DND-41 (cell line): Measurements from ENCODE around the gene CLK3.

Experiments
- ATAC-seq: fragments of 200-7000 bp; cut with Tn5 transposase; 3 replicates; pipeline ENCODE4 v1.9.1; 2021; ENCODE audit warnings: low read depth; ENCODE audit not compliant: insufficient read depth
- DNase-seq: peaks from one replicate; pipeline ENCODE4 v3.0.0-alpha.2; 2020
- H2AFZ ChIP-seq: 2 replicates; pipeline ENCODE4 v1.6.0; 2012; ENCODE audit warnings: low read depth, low read length
- H3K27ac ChIP-seq: 2 replicates; pipeline ENCODE4 v1.5.1; 2012; ENCODE audit warnings: low read length, inconsistent platforms
- H3K27me3 ChIP-seq: fragments of 200-600 bp; sonication (generic); 2 replicates; pipeline ENCODE4 v1.6.0; 2012; ENCODE audit warnings: low read length, mild to moderate bottlenecking, inconsistent platforms; ENCODE audit not compliant: insufficient read depth, poor library complexity
- H3K36me3 ChIP-seq: 2 replicates; pipeline ENCODE4 v1.5.1; 2012; ENCODE audit warnings: low read length, inconsistent platforms; ENCODE audit not compliant: insufficient read depth
- H3K4me1 ChIP-seq: 2 replicates; pipeline ENCODE4 v1.5.1; 2012; ENCODE audit warnings: mild to moderate bottlenecking, low read length; ENCODE audit not compliant: insufficient read depth
- H3K4me2 ChIP-seq: 2 replicates; pipeline ENCODE4 v1.6.0; 2012; ENCODE audit warnings: mild to moderate bottlenecking, moderate library complexity, low read length, inconsistent platforms; ENCODE audit not compliant: insufficient read depth
- H3K4me3 ChIP-seq, 2 experiments: fragments of 200-600 bp in 1 of 2; shearing (Covaris generic) in 1 of 2; 2 replicates each; pipeline ENCODE4 v1.5.1; 2012 to 2016; ENCODE audit warnings: inconsistent platforms in 2 of 2, low read length in 2 of 2, mild to moderate bottlenecking in 2 of 2, low read depth in 1 of 2, moderate library complexity in 1 of 2
- H3K79me2 ChIP-seq: 2 replicates; pipeline ENCODE4 v1.6.0; 2012; ENCODE audit warnings: low read length, inconsistent platforms; ENCODE audit not compliant: insufficient read depth
- H3K9ac ChIP-seq: 2 replicates; pipeline ENCODE4 v1.6.0; 2012; ENCODE audit warnings: low read depth, mild to moderate bottlenecking, inconsistent platforms, low read length, moderate library complexity
- H3K9me3 ChIP-seq: 2 replicates; pipeline ENCODE4 v1.5.1; 2012; ENCODE audit warnings: low read length, moderate library complexity, mild to moderate bottlenecking, inconsistent platforms; ENCODE audit not compliant: insufficient read depth, severe bottlenecking
- H4K20me1 ChIP-seq: 2 replicates; pipeline ENCODE4 v1.6.0; 2012; ENCODE audit warnings: low read length; ENCODE audit not compliant: insufficient read depth
- CTCF ChIP-seq: IDR thresholded peaks from 2 replicates; pipeline ENCODE4 v1.5.1; 2012; ENCODE audit warnings: borderline replicate concordance, low read length, moderate library complexity, mild to moderate bottlenecking; ENCODE audit not compliant: poor library complexity, severe bottlenecking; ENCODE audit errors: extremely low read depth
- EZH2 ChIP-seq: IDR thresholded peaks from 3 replicates; pipeline ENCODE4 v1.6.1; 2012; ENCODE audit warnings: borderline replicate concordance, low read depth, mild to moderate bottlenecking, moderate library complexity, low read length, inconsistent platforms; ENCODE audit not compliant: severe bottlenecking

CLK3 gene

DNA sequence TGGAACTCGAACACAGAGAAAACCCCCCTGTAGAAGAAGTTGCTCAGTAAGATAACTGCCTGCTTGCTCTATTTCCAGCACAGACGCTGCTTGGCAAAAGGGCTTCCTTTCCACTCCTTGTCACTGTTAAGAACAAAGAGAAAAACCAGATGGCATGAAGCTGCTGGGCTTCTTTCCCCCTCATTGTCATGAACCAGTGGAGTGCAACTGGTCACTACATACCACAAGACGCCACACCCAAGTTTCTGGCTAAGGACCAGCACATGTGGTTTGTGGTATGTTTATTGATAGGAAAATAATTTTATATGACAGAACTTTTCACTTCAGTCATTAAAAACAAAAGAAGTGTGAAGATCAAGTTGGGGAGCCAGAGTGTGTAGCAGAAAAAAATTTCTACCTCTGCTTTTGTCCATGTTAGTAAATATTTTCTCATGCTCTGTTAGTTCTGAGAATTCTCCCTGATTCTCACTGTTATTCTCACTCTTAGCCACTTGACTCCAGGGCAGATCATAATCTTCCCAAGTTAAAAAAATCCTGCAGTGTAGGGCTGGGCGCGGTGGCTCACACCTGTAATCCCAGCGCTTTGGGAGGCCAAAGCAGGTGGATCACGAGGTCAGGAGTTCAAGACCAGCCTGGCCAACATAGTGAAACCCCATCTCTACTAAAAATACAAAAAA lies 37.9 kb downstream of the CLK3 start:
- ATAC-seq = no peak
- DNase-seq = no peak
- Histone ChIP-seq H2AFZ (no peak overlapping the region), H3K4me3 (no peak overlapping the region), H3K27me3 (no peaks in the 10 kb centered on the region), H3K9ac (no peak overlapping the region), H3K79me2 (peaks cover 14% of the 10 kb centered on the region), H3K4me2 (no peak overlapping the region), H3K9me3 (no peaks in the 10 kb centered on the region), H3K36me3 (peaks cover 41% of the 10 kb centered on the region), H3K27ac (no peak overlapping the region), H4K20me1 (peaks cover 17% of the 10 kb centered on the region; the same call in 1 of the 2 replicates), H3K4me1 (no peaks in the 10 kb centered on the region)
- no peak for TF ChIP-seq EZH2
- TF ChIP-seq CTCF = no peak

DNA sequence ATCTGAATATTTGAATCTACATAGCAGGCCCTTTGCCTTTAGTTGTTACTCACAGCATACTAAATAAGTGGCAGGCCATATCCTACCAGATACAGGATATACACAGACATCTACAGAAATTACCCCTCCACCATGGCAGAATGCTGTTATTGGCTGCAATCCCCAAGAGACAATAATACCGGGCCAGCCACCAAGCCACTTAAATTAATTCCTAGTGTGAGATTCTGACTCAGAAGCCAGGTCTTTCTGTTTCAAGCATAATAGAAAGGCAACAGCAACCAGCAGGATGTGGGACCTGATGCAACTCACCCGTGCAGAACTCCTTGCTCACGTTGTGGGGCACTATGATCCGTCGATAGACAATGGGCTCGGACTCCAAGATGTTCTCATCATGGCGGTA lies 39.8 kb downstream of the CLK3 start:
- peaks cover 17% of the 10 kb centered on the region; the same call in 1 of the 2 replicates for H4K20me1 ChIP-seq
- H2AFZ ChIP-seq = no peak overlapping the region
- no peak for DNase-seq
- no peak overlapping the region for H3K4me2 ChIP-seq
- H3K4me1 ChIP-seq = no peaks in the 10 kb centered on the region
- no peaks in the 10 kb centered on the region for H3K9me3 ChIP-seq
- ATAC-seq = no peak
- no peaks in the 10 kb centered on the region for H3K27me3 ChIP-seq
- H3K27ac ChIP-seq = no peak overlapping the region
- peaks cover 37% of the 10 kb centered on the region for H3K36me3 ChIP-seq
- H3K79me2 ChIP-seq = peaks cover 17% of the 10 kb centered on the region
- no peak overlapping the region for H3K4me3 ChIP-seq
- H3K9ac ChIP-seq = no peak overlapping the region
- no peak for TF ChIP-seq CTCF
- TF ChIP-seq EZH2 = no peak

GRCh38 chr15:74656935-74657535 lies 41.4 kb downstream of the CLK3 start:
- Histone ChIP-seq H3K4me2 (no peak overlapping the region), H3K9ac (no peak overlapping the region), H2AFZ (no peak overlapping the region), H4K20me1 (peaks cover 17% of the 10 kb centered on the region; the same call in 1 of the 2 replicates), H3K79me2 (peaks cover 21% of the 10 kb centered on the region), H3K27me3 (no peaks in the 10 kb centered on the region), H3K36me3 (peaks cover 30% of the 10 kb centered on the region), H3K9me3 (no peaks in the 10 kb centered on the region), H3K4me3 (no peak overlapping the region), H3K27ac (no peak overlapping the region), H3K4me1 (no peaks in the 10 kb centered on the region)
- ATAC-seq = no peak
- no peak for DNase-seq
- TF ChIP-seq CTCF (no peak), EZH2 (no peak)
